ENCODE measurements around the gene ACBD6.
A peak's percentile ranks its signal among the peaks of the same experiment; 100 is the strongest.

The ACBD6 gene

GRCh38 chr1:180369061-180369460 is 133.3 kb downstream of the ACBD6 start:
- Histone ChIP-seq H3K36me3 (ENCODE audit: insufficient read depth, low read length) (no peaks in the 10 kb centered on the region), H3F3A (ENCODE audit: insufficient read depth, low read length) (no peaks in the 10 kb centered on the region), H3K27me3 (ENCODE audit: insufficient read depth, low read length) (no peaks in the 10 kb centered on the region), H3K9me3 (ENCODE audit: low read length) (no peaks in the 10 kb centered on the region), H2AFZ (ENCODE audit: low read length) (no peak overlapping the region), H3K4me3 (ENCODE audit: low read depth, low read length, poor library complexity, severe bottlenecking) (no peak overlapping the region), H4K20me1 (ENCODE audit: insufficient read depth, low read length) (no peaks in the 10 kb centered on the region), H3K27ac (ENCODE audit: low read depth, low read length, poor library complexity, severe bottlenecking) (no peak overlapping the region), H3K9ac (ENCODE audit: low read length) (no peak overlapping the region), H3K4me2 (ENCODE audit: low read length) (no peak overlapping the region), H3K4me1 (ENCODE audit: insufficient read depth, low read length, severe bottlenecking) (no peaks in the 10 kb centered on the region), H3K79me2 (ENCODE audit: insufficient read depth, low read length) (0 out of 2 replicates have a peak, but pooled peaks cover 3% of the 10 kb centered on the region), H3K9me2 (ENCODE audit: low read depth, low read length) (no peaks in the 10 kb centered on the region)
- TF ChIP-seq CTCF (IDR thresholded peaks at IDR 0.05; ENCODE audit: low read length) (no peak), EZH2 (IDR thresholded peaks at IDR 0.05; ENCODE audit: borderline replicate concordance, low read length) (no peak)

GRCh38 chr1:180366371-180367068 is 135.9 kb downstream of the ACBD6 start:
- H3K79me2 ChIP-seq (ENCODE audit: insufficient read depth, low read length) = no peaks in the 10 kb centered on the region
- H3K9ac ChIP-seq (ENCODE audit: low read length) = no peak overlapping the region
- H3K9me3 ChIP-seq (ENCODE audit: low read length) = no peaks in the 10 kb centered on the region
- H3K27me3 ChIP-seq (ENCODE audit: insufficient read depth, low read length) = no peaks in the 10 kb centered on the region
- TF ChIP-seq EZH2 (IDR thresholded peaks at IDR 0.05; ENCODE audit: borderline replicate concordance, low read length) (no peak), CTCF (IDR thresholded peaks at IDR 0.05; ENCODE audit: low read length) (no peak)
- no peaks in the 10 kb centered on the region for H3K4me1 ChIP-seq (ENCODE audit: insufficient read depth, low read length, severe bottlenecking)
- no peaks in the 10 kb centered on the region for H3F3A ChIP-seq (ENCODE audit: insufficient read depth, low read length)
- no peaks in the 10 kb centered on the region for H3K36me3 ChIP-seq (ENCODE audit: insufficient read depth, low read length)
- H2AFZ ChIP-seq (ENCODE audit: low read length) = no peak overlapping the region
- no peak overlapping the region for H3K4me3 ChIP-seq (ENCODE audit: low read depth, low read length, poor library complexity, severe bottlenecking)
- no peak overlapping the region for H3K27ac ChIP-seq (ENCODE audit: low read depth, low read length, poor library complexity, severe bottlenecking)
- H3K4me2 ChIP-seq (ENCODE audit: low read length) = no peak overlapping the region
- no peaks in the 10 kb centered on the region for H4K20me1 ChIP-seq (ENCODE audit: insufficient read depth, low read length)
- no peaks in the 10 kb centered on the region for H3K9me2 ChIP-seq (ENCODE audit: low read depth, low read length)

- H3F3A ChIP-seq (ENCODE audit: insufficient read depth, low read length) = no peaks in the 10 kb centered on the region
- H3K9me2 ChIP-seq (ENCODE audit: low read depth, low read length) = no peaks in the 10 kb centered on the region
- H3K36me3 ChIP-seq (ENCODE audit: insufficient read depth, low read length) = no peaks in the 10 kb centered on the region
- no peak overlapping the region for H3K27ac ChIP-seq (ENCODE audit: low read depth, low read length, poor library complexity, severe bottlenecking)
- H3K27me3 ChIP-seq (ENCODE audit: insufficient read depth, low read length) = no peaks in the 10 kb centered on the region
- no peaks in the 10 kb centered on the region for H3K9me3 ChIP-seq (ENCODE audit: low read length)
- H4K20me1 ChIP-seq (ENCODE audit: insufficient read depth, low read length) = no peaks in the 10 kb centered on the region
- H2AFZ ChIP-seq (ENCODE audit: low read length) = no peak overlapping the region
- H3K4me3 ChIP-seq (ENCODE audit: low read depth, low read length, poor library complexity, severe bottlenecking) = no peak overlapping the region
- H3K4me2 ChIP-seq (ENCODE audit: low read length) = no peak overlapping the region
- H3K9ac ChIP-seq (ENCODE audit: low read length) = no peak overlapping the region
- no peaks in the 10 kb centered on the region for H3K79me2 ChIP-seq (ENCODE audit: insufficient read depth, low read length)
- H3K4me1 ChIP-seq (ENCODE audit: insufficient read depth, low read length, severe bottlenecking) = no peaks in the 10 kb centered on the region
- TF ChIP-seq EZH2 (IDR thresholded peaks at IDR 0.05; ENCODE audit: borderline replicate concordance, low read length) = no peak
- peak; percentile 63 for TF ChIP-seq CTCF (IDR thresholded peaks at IDR 0.05; ENCODE audit: low read length)
Measured at GRCh38 chr1:180365039-180365438, 137.3 kb downstream of the ACBD6 start.
